Measurements from ENCODE around the gene MRPL10. TPM values are rescaled to one million over a fixed set of nuclear protein-coding genes. Genes with fewer than 3 reads are reported as not detected.

Gene MRPL10
- total RNA-seq, 1 experiment from 2014 or later, result 74.2 TPM

- intact Hi-C loops (cut with micrococcal nuclease), result no loop called here
- no peak overlapping the region for H3K4me3 ChIP-seq (ENCODE audit: low read length)
- no peaks in the 10 kb centered on the region for H4K20me1 ChIP-seq (ENCODE audit: low read length)
- ChIA-PET CTCF (interaction anchor here (0.6 kb wide), 1 partner anchor 88 kb away, joined by 3 read pairs; the partner anchor contains the start of gene PRR15L), POLR2A (ENCODE audit: unreplicated experiment) (no interaction called here)
- DNase-seq, result no peak
- ATAC-seq, result no peak
- H3K4me1 ChIP-seq (ENCODE audit: insufficient read depth, low read length), result peaks cover 15% of the 10 kb centered on the region
- no peak overlapping the region for H2AFZ ChIP-seq (ENCODE audit: low read length)
- H3K4me2 ChIP-seq (ENCODE audit: low read length), result no peak overlapping the region
- TF ChIP-seq EZH2phosphoT487 (IDR thresholded peaks at IDR 0.05; ENCODE audit: borderline replicate concordance, low read length) (no peak), EZH2 (IDR thresholded peaks at IDR 0.05; ENCODE audit: low read length, unreplicated experiment) (no peak), CTCF (conservative IDR thresholded peaks at IDR 0.05; ENCODE audit: low read depth, low read length) (no peak)
- no peaks in the 10 kb centered on the region for H3K36me3 ChIP-seq (ENCODE audit: low read depth, low read length)
- H3F3A ChIP-seq (ENCODE audit: low read length, unreplicated experiment), result peaks cover 4% of the 10 kb centered on the region
- H3K27me3 ChIP-seq (ENCODE audit: low read length), result no peaks in the 10 kb centered on the region
- H3K9me2 ChIP-seq (replicated peaks; ENCODE audit: low read length), result no peaks in the 10 kb centered on the region
- no peaks in the 10 kb centered on the region for H3K79me2 ChIP-seq (ENCODE audit: low read length)
- no TSS peak for BruUV-seq (replicated peaks)
- no peaks in the 10 kb centered on the region for H3K9me3 ChIP-seq (ENCODE audit: low read length)
- no peak overlapping the region for H3K27ac ChIP-seq (ENCODE audit: low read length)
- no peak overlapping the region for H3K9ac ChIP-seq (ENCODE audit: low read length)
Measured at GRCh38 chr17:47869114-47869513, 37.8 kb upstream of the MRPL10 start.

- Histone ChIP-seq H3K4me3 (ENCODE audit: low read length) (no peak overlapping the region), H3K27me3 (ENCODE audit: low read length) (no peaks in the 10 kb centered on the region), H3K4me2 (ENCODE audit: low read length) (no peak overlapping the region), H3K79me2 (ENCODE audit: low read length) (no peaks in the 10 kb centered on the region), H3K36me3 (ENCODE audit: low read depth, low read length) (no peaks in the 10 kb centered on the region), H3K27ac (ENCODE audit: low read length) (no peak overlapping the region), H3F3A (ENCODE audit: low read length, unreplicated experiment) (peaks cover 6% of the 10 kb centered on the region), H3K9me3 (ENCODE audit: low read length) (no peaks in the 10 kb centered on the region), H4K20me1 (ENCODE audit: low read length) (no peaks in the 10 kb centered on the region), H3K9me2 (replicated peaks; ENCODE audit: low read length) (no peaks in the 10 kb centered on the region), H3K4me1 (ENCODE audit: insufficient read depth, low read length) (peaks cover 21% of the 10 kb centered on the region), H3K9ac (ENCODE audit: low read length) (no peak overlapping the region), H2AFZ (ENCODE audit: low read length) (no peak overlapping the region)
- CTCF ChIA-PET, result no interaction called here
- DNase-seq (no peak), ATAC-seq (no peak)
- POLR2A ChIA-PET (ENCODE audit: unreplicated experiment), result no interaction called here
- no TSS peak for BruUV-seq (replicated peaks)
- TF ChIP-seq EZH2 (IDR thresholded peaks at IDR 0.05; ENCODE audit: low read length, unreplicated experiment), result no peak
- TF ChIP-seq CTCF (conservative IDR thresholded peaks at IDR 0.05; ENCODE audit: low read depth, low read length), result no peak
- no peak for TF ChIP-seq EZH2phosphoT487 (IDR thresholded peaks at IDR 0.05; ENCODE audit: borderline replicate concordance, low read length)
- intact Hi-C loops (cut with micrococcal nuclease), result no loop called here
Measured at GRCh38 chr17:47867813-47868533, 36.6 kb upstream of the MRPL10 start.

GRCh38 chr17:47866941-47867340 lies 35.6 kb upstream of the MRPL10 start:
- intact Hi-C loops (cut with micrococcal nuclease), result no loop called here
- no peak overlapping the region for H3K4me3 ChIP-seq (ENCODE audit: low read length)
- no peaks in the 10 kb centered on the region for H3K9me3 ChIP-seq (ENCODE audit: low read length)
- no peak overlapping the region for H3K4me2 ChIP-seq (ENCODE audit: low read length)
- no peaks in the 10 kb centered on the region for H3K79me2 ChIP-seq (ENCODE audit: low read length)
- peaks cover 6% of the 10 kb centered on the region for H3F3A ChIP-seq (ENCODE audit: low read length, unreplicated experiment)
- ChIA-PET CTCF (no interaction called here), POLR2A (ENCODE audit: unreplicated experiment) (no interaction called here)
- H3K4me1 ChIP-seq (ENCODE audit: insufficient read depth, low read length), result peaks cover 28% of the 10 kb centered on the region
- no peak overlapping the region for H2AFZ ChIP-seq (ENCODE audit: low read length)
- no peaks in the 10 kb centered on the region for H4K20me1 ChIP-seq (ENCODE audit: low read length)
- H3K9me2 ChIP-seq (replicated peaks; ENCODE audit: low read length), result no peaks in the 10 kb centered on the region
- BruUV-seq (replicated peaks), result no TSS peak
- no peak for TF ChIP-seq EZH2phosphoT487 (IDR thresholded peaks at IDR 0.05; ENCODE audit: borderline replicate concordance, low read length)
- no peak for TF ChIP-seq CTCF (conservative IDR thresholded peaks at IDR 0.05; ENCODE audit: low read depth, low read length)
- TF ChIP-seq EZH2 (IDR thresholded peaks at IDR 0.05; ENCODE audit: low read length, unreplicated experiment), result no peak
- ATAC-seq (no peak), DNase-seq (no peak)
- no peak overlapping the region for H3K27ac ChIP-seq (ENCODE audit: low read length)
- no peaks in the 10 kb centered on the region for H3K27me3 ChIP-seq (ENCODE audit: low read length)
- H3K36me3 ChIP-seq (ENCODE audit: low read depth, low read length), result no peaks in the 10 kb centered on the region
- no peak overlapping the region for H3K9ac ChIP-seq (ENCODE audit: low read length)

Data from PC-3 (cell line).